Loucy (cell line): ENCODE results near the gene LRRK1.

Experiments
- H2AFZ ChIP-seq: fragments of 200-600 bp; sonication (generic); 2 replicates; pipeline ENCODE4 v1.6.0; 2016; ENCODE audit warnings: antibody characterized with exemption, mild to moderate bottlenecking, low read length, moderate library complexity
- H3F3A ChIP-seq: fragments of 200-600 bp; 2 replicates; pipeline ENCODE4 v1.6.0; 2016; ENCODE audit warnings: antibody characterized with exemption, low read depth, mild to moderate bottlenecking
- H3K27me3 ChIP-seq: fragments of 200-600 bp; sonication (generic); 2 replicates; pipeline ENCODE4 v1.6.1; 2014; ENCODE audit warnings: low read length, mild to moderate bottlenecking; ENCODE audit not compliant: insufficient read depth, poor library complexity, severe bottlenecking
- H3K36me3 ChIP-seq: fragments of 200-600 bp; sonication (generic); 2 replicates; pipeline ENCODE4 v1.6.1; 2016; ENCODE audit warnings: low read length; ENCODE audit not compliant: insufficient read depth
- H3K4me1 ChIP-seq: fragments of 200-600 bp; sonication (generic); 2 replicates; pipeline ENCODE4 v1.5.1; 2014; ENCODE audit warnings: low read length, mild to moderate bottlenecking; ENCODE audit not compliant: insufficient read depth, poor library complexity, severe bottlenecking
- H3K4me2 ChIP-seq: fragments of 200-600 bp; sonication (generic); 2 replicates; pipeline ENCODE4 v1.6.0; 2014; ENCODE audit warnings: antibody characterized with exemption, low read length, low read depth, mild to moderate bottlenecking; ENCODE audit not compliant: poor library complexity, severe bottlenecking
- H3K4me3 ChIP-seq: fragments of 200-600 bp; sonication (generic); 2 replicates; pipeline ENCODE4 v1.5.1; 2014; ENCODE audit warnings: low read length, mild to moderate bottlenecking, mixed read lengths; ENCODE audit not compliant: poor library complexity, severe bottlenecking
- H3K79me2 ChIP-seq: fragments of 200-600 bp; sonication (generic); 2 replicates; pipeline ENCODE4 v1.6.1; 2014; ENCODE audit warnings: low read length; ENCODE audit not compliant: insufficient read depth
- H3K9ac ChIP-seq: fragments of 200-600 bp; sonication (generic); 2 replicates; pipeline ENCODE4 v1.6.0; 2014; ENCODE audit warnings: mild to moderate bottlenecking, low read depth, low read length, moderate library complexity; ENCODE audit not compliant: poor library complexity, severe bottlenecking
- H3K9me2 ChIP-seq: fragments of 200-600 bp; sonication (generic); replicated peaks from 2 replicates; pipeline ENCODE4 v1.6.1; 2016; ENCODE audit warnings: low read depth, low read length, mixed read lengths
- H3K9me3 ChIP-seq: fragments of 200-600 bp; sonication (generic); 2 replicates; pipeline ENCODE4 v1.6.1; 2014; ENCODE audit warnings: mild to moderate bottlenecking, antibody characterized with exemption, low read length, low read depth; ENCODE audit not compliant: insufficient read depth
- H4K20me1 ChIP-seq: fragments of 200-600 bp; sonication (generic); 2 replicates; pipeline ENCODE4 v1.6.0; 2014; ENCODE audit warnings: antibody characterized with exemption, low read length, mild to moderate bottlenecking; ENCODE audit not compliant: insufficient read depth, poor library complexity, severe bottlenecking
- CTCF ChIP-seq: fragments of 200-600 bp; sonication (generic); conservative IDR thresholded peaks from 2 replicates; pipeline ENCODE4 v1.5.1; 2014; ENCODE audit warnings: mild to moderate bottlenecking, antibody characterized with exemption, low read length
- EZH2phosphoT487 ChIP-seq: fragments of 200-600 bp; IDR thresholded peaks from 2 replicates; pipeline ENCODE4 v1.6.1; 2018; ENCODE audit warnings: antibody characterized with exemption, mild to moderate bottlenecking, moderate library complexity, borderline replicate concordance

The LRRK1 gene

GRCh38 chr15:100901296-100901695 lies 17.9 kb upstream of the LRRK1 start:
- Histone ChIP-seq H2AFZ (no peak overlapping the region), H3K36me3 (no peaks in the 10 kb centered on the region), H3K27me3 (no peaks in the 10 kb centered on the region), H3K9me2 (no peaks in the 10 kb centered on the region), H3F3A (no peaks in the 10 kb centered on the region), H3K9ac (no peak overlapping the region), H4K20me1 (no peaks in the 10 kb centered on the region), H3K4me3 (no peak overlapping the region), H3K79me2 (no peaks in the 10 kb centered on the region), H3K4me1 (no peaks in the 10 kb centered on the region), H3K9me3 (no peaks in the 10 kb centered on the region), H3K4me2 (no peak overlapping the region)
- TF ChIP-seq EZH2phosphoT487 (no peak), CTCF (no peak)

- no peak overlapping the region for H3K4me3 ChIP-seq
- H3K9ac ChIP-seq = no peak overlapping the region
These were observed 17.3 kb upstream of the LRRK1 start for GRCh38 chr15:100901702-100902435.

GRCh38 chr15:100902436-100903167 lies 16.6 kb upstream of the LRRK1 start:
- Histone ChIP-seq H3K4me3 (no peak overlapping the region), H3K4me1 (no peaks in the 10 kb centered on the region), H2AFZ (0 out of 2 replicates have a peak overlapping the region, but pooled peaks have one; percentile 38), H3K27me3 (no peaks in the 10 kb centered on the region), H3K9me3 (no peaks in the 10 kb centered on the region), H4K20me1 (no peaks in the 10 kb centered on the region), H3F3A (no peaks in the 10 kb centered on the region), H3K9me2 (no peaks in the 10 kb centered on the region), H3K36me3 (no peaks in the 10 kb centered on the region), H3K79me2 (no peaks in the 10 kb centered on the region), H3K9ac (no peak overlapping the region), H3K4me2 (no peak overlapping the region)
- TF ChIP-seq EZH2phosphoT487 (no peak), CTCF (no peak)

More at GRCh38 chr15:100901702-100902435, 17.3 kb upstream of the LRRK1 start:
- Histone ChIP-seq H2AFZ (0 out of 2 replicates have a peak overlapping the region, but pooled peaks have one; percentile 38), H3K4me2 (no peak overlapping the region), H3K4me1 (no peaks in the 10 kb centered on the region), H3K9me3 (no peaks in the 10 kb centered on the region), H3K9me2 (no peaks in the 10 kb centered on the region), H3K36me3 (no peaks in the 10 kb centered on the region), H4K20me1 (no peaks in the 10 kb centered on the region), H3K79me2 (no peaks in the 10 kb centered on the region), H3K27me3 (no peaks in the 10 kb centered on the region), H3F3A (no peaks in the 10 kb centered on the region)
- TF ChIP-seq EZH2phosphoT487 (no peak), CTCF (no peak)
